T-cell (primary cell): Measurements from ENCODE around the gene RNASE8. TPM values are rescaled to one million over a fixed set of nuclear protein-coding genes. Genes with fewer than 3 reads are reported as not detected.

ENCODE experiments used
- ATAC-seq, 4 experiments: fragments of 200-7000 bp in 3 of 4; fragments of 150-1000 bp in 1 of 4; cut with Tn5 transposase; replicated peaks in 1 of 4; 1 replicate in 3 of 4; 2 replicates in 1 of 4; pipeline ENCODE4 v1.10.0; 2021; ENCODE audit warnings: moderate library complexity in 3 of 4, mild to moderate bottlenecking in 2 of 4, moderate number of reproducible peaks in 1 of 4
- CTCF ChIA-PET, 2 donors: fragments of 300-600 bp; sonication (Branson Sonifier 250); formaldehyde crosslinking; loops; one replicate each; lab custom pipeline; 2022; ENCODE audit warnings: antibody characterized with exemption in 2 of 2; lab: Charles Lee
- POLR2A ChIA-PET, 2 donors: fragments of 300-600 bp; sonication (Branson Sonifier 250); formaldehyde crosslinking; loops; one replicate each; lab custom pipeline; 2022; ENCODE audit warnings: antibody characterized with exemption in 2 of 2; lab: Charles Lee
- DNase-seq, 35 experiments: peaks; one replicate each; pipeline versions ENCODE4 v3.0.0 to v3.0.0-alpha.2; 2013 to 2023
- H3K27ac ChIP-seq: one replicate; pipeline ENCODE4 v1.5.1; 2013; ENCODE audit warnings: low read length
- H3K27me3 ChIP-seq, 2 experiments: replicated peaks in 1 of 2; 1 replicate in 1 of 2; 2 replicates in 1 of 2; pipeline versions ENCODE4 v1.6.1 to v1.7.0; 2013; ENCODE audit warnings: low read length in 1 of 2, mixed read lengths in 1 of 2; ENCODE audit not compliant: control insufficient read depth in 2 of 2, insufficient read depth in 2 of 2; ENCODE audit errors: extremely low read depth in 1 of 2
- H3K36me3 ChIP-seq, 2 donors: 1 replicate in 1 of 2; 2 replicates in 1 of 2; pipeline versions ENCODE4 v1.6.1 to v1.7.0; 2013; ENCODE audit warnings: low read length in 1 of 2; ENCODE audit not compliant: control insufficient read depth in 2 of 2, insufficient read depth in 1 of 2; ENCODE audit errors: extremely low read depth in 1 of 2
- H3K4me1 ChIP-seq, 2 experiments: 1 replicate in 1 of 2; 2 replicates in 1 of 2; pipeline versions ENCODE4 v1.6.1 to v1.7.0; 2013; ENCODE audit warnings: low read length in 2 of 2, mixed read lengths in 1 of 2; ENCODE audit not compliant: insufficient read depth in 2 of 2, control insufficient read depth in 1 of 2; ENCODE audit errors: extremely low read depth in 1 of 2
- H3K4me3 ChIP-seq, 2 donors: 1 replicate in 1 of 2; 2 replicates in 1 of 2; pipeline versions ENCODE4 v1.5.1 to v1.7.0; 2013; ENCODE audit warnings: mild to moderate bottlenecking in 2 of 2, low read length in 1 of 2, moderate library complexity in 1 of 2; ENCODE audit not compliant: control insufficient read depth in 1 of 2; ENCODE audit errors: extremely low read depth in 1 of 2
- H3K9me3 ChIP-seq: 2 replicates; pipeline ENCODE4 v1.7.0; 2013
- H3K27ac Mint-ChIP-seq, 2 donors: one replicate each; pipeline ENCODE4 v1.8.0; 2020 to 2021; ENCODE audit warnings: mild to moderate bottlenecking in 2 of 2, mixed read lengths in 2 of 2
- H3K27me3 Mint-ChIP-seq, 2 donors: one replicate each; pipeline ENCODE4 v1.8.0; 2021 to 2022; ENCODE audit warnings: mixed read lengths in 2 of 2
- H3K36me3 Mint-ChIP-seq: one replicate; pipeline ENCODE4 v1.8.0; 2021; ENCODE audit warnings: mixed read lengths
- H3K4me1 Mint-ChIP-seq, 3 donors: one replicate each; pipeline ENCODE4 v1.8.0; 2020 to 2022; ENCODE audit warnings: mixed read lengths in 3 of 3, mild to moderate bottlenecking in 1 of 3
- H3K4me3 Mint-ChIP-seq, 3 donors: one replicate each; pipeline ENCODE4 v1.8.0; 2020 to 2022; ENCODE audit warnings: mild to moderate bottlenecking in 3 of 3, mixed read lengths in 3 of 3, moderate library complexity in 3 of 3
- H3K9me3 Mint-ChIP-seq, 3 donors: one replicate each; pipeline ENCODE4 v1.8.0; 2020 to 2022; ENCODE audit warnings: mixed read lengths in 3 of 3
- WGBS: methylation state at CpG from one replicate; pipeline ENCODE4 v1.1.5; 2013; ENCODE audit warnings: missing lambda C conversion rate; ENCODE audit not compliant: insufficient coverage; 5-methylcytosine and 5-hydroxymethylcytosine counted together
- total RNA-seq, 35 experiments: library from RNA in 6 of 35; stranded (reverse) in 6 of 35; fragments of 120-200 nt in 1 of 35; gene quantifications; one replicate each; pipeline versions ENCODE4 v1.2.1 to v1.2.4 and lab custom pipeline; 2013 to 2026

Gene RNASE8
- total RNA-seq, 5 donors from 2014 or later (not counting 1 experiment from before 2014, with no cell fraction given): not detected

GRCh38 chr14:21016413-21017190 is 41.0 kb upstream of the RNASE8 start:
- ATAC-seq (no peak), DNase-seq (no peak)
- WGBS: 66% methylated on average over 3 of the region's 9 CpGs
- H3K4me1 ChIP-seq: no peaks in the 10 kb centered on the region
- H3K4me3 ChIP-seq: no peak overlapping the region
- Mint-ChIP-seq H3K27ac (no peak overlapping the region), H3K9me3 (no peaks in the 10 kb centered on the region), H3K27me3 (peaks cover 13 to 19% of the 10 kb centered on the region in 2 donors), H3K36me3 (peaks cover 31% of the 10 kb centered on the region), H3K4me1 (no peaks in the 10 kb centered on the region), H3K4me3 (no peak overlapping the region)
- peaks cover 0 to 9% of the 10 kb centered on the region in 2 experiments for H3K27me3 ChIP-seq
- peaks cover 5 to 12% of the 10 kb centered on the region in 2 donors for H3K36me3 ChIP-seq
- H3K9me3 ChIP-seq: no peaks in the 10 kb centered on the region
- CTCF ChIA-PET: interaction anchor here (0.6 to 5.5 kb wide), 13 partner anchors 9 to 537 kb away, joined by 3 to 53 read pairs (median 5); partner anchors contain the start of gene RNASE7 (in 1 of the 2)
- POLR2A ChIA-PET: no interaction called here
- H3K27ac ChIP-seq: no peak overlapping the region

DNA sequence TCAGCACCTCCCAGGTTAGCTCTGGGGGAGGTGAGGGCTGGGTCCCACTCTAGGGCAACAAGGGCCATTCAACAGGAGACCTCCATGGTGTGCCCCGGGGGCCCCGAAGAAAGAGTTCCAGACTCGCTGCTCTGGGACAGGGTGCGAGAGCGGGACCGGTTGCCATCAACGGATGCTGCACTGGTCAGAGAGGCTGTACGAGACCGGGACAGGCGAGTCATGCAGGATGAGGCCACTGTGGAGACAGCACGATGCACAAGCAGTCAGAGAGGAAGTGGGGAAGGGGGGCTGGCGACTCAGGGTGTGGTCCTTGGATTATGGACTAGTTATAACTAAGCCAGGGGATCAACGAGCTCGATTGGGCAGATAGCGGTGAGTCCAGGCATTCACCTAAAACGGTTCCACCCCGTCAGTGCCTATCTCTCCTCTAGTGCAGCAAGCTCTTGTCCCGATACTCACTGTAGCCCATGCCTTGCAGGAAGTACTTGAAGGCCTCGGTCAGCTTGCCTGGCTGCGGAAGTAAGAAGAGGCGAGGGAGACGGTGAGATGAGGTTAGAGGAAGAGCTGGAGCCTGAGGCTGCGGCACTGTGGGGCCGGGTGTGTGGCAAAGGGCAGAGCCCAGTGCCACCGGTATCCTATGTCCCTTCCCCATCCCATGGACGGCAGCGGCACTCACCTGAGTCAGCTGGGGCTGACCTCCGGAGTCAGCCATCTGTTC is 39.9 kb upstream of the RNASE8 start:
- ChIA-PET CTCF (interaction anchor here (1.1 to 5.5 kb wide), 4 partner anchors 23 to 86 kb away, joined by 3 to 53 read pairs (median 28); partner anchors contain the start of gene RNASE7 (in 1 of the 2)), POLR2A (interaction anchor here in 1 of 2 donors (1.0 kb wide), 1 partner anchor 62 kb away, joined by 3 read pairs; no protein-coding TSS in a partner anchor)
- DNase-seq: no peak
- 95% methylated on average over 13 of the region's 28 CpGs for WGBS
- Mint-ChIP-seq H3K9me3 (no peaks in the 10 kb centered on the region), H3K36me3 (peaks cover 35% of the 10 kb centered on the region), H3K27me3 (peaks cover 4 to 10% of the 10 kb centered on the region in 2 donors), H3K4me3 (no peak overlapping the region), H3K4me1 (peaks cover 0 to 6% (median 2%) of the 10 kb centered on the region in 3 donors), H3K27ac (no peak overlapping the region)
- Histone ChIP-seq H3K4me1 (no peaks in the 10 kb centered on the region), H3K27ac (no peak overlapping the region), H3K4me3 (no peak overlapping the region), H3K9me3 (no peaks in the 10 kb centered on the region), H3K36me3 (peaks cover 5 to 12% of the 10 kb centered on the region in 2 donors), H3K27me3 (peaks cover 0 to 5% of the 10 kb centered on the region in 2 experiments)
- no peak for ATAC-seq

DNA sequence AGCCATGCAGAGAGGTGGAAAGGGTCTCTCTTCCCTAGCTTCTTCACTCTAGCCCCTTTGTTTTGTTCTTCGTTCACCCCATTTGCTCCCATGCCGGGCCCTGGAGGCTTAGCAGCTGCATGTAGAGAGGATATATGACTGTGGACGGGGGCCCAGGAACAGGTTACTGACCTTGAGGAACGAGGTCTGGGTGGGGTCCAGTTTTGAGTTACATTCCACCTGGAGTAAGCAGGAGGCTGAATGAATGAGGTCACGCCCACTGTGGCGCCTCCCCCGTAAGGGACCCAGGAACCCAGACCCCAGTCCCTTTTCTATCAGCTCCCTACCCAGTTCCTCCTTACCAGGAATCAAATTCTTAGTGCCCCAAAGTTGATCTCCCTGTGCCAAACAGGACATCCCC is 39.3 kb upstream of the RNASE8 start:
- ChIA-PET CTCF (interaction anchor here (1.8 to 5.5 kb wide), 3 partner anchors 22 to 85 kb away, joined by 9 to 53 read pairs (median 47); partner anchors contain the start of gene RNASE7 (in 1 of the 2)), POLR2A (interaction anchor here in 1 of 2 donors (1.0 kb wide), 1 partner anchor 61 kb away, joined by 3 read pairs; no protein-coding TSS in a partner anchor)
- Mint-ChIP-seq H3K36me3 (peaks cover 35% of the 10 kb centered on the region), H3K9me3 (no peaks in the 10 kb centered on the region), H3K4me3 (no peak overlapping the region), H3K4me1 (peaks cover 5 to 12% (median 8%) of the 10 kb centered on the region in 3 donors), H3K27ac (no peak overlapping the region), H3K27me3 (peaks cover 0 to 8% of the 10 kb centered on the region in 2 donors)
- WGBS: 90% methylated on average over 3 of the region's 7 CpGs
- ATAC-seq (no peak), DNase-seq (no peak)
- Histone ChIP-seq H3K4me3 (no peak overlapping the region), H3K4me1 (peaks cover 0 to 5% of the 10 kb centered on the region in 2 experiments), H3K9me3 (no peaks in the 10 kb centered on the region), H3K27me3 (peaks cover 0 to 8% of the 10 kb centered on the region in 2 experiments), H3K36me3 (peaks cover 5 to 12% of the 10 kb centered on the region in 2 donors), H3K27ac (no peak overlapping the region)

DNA sequence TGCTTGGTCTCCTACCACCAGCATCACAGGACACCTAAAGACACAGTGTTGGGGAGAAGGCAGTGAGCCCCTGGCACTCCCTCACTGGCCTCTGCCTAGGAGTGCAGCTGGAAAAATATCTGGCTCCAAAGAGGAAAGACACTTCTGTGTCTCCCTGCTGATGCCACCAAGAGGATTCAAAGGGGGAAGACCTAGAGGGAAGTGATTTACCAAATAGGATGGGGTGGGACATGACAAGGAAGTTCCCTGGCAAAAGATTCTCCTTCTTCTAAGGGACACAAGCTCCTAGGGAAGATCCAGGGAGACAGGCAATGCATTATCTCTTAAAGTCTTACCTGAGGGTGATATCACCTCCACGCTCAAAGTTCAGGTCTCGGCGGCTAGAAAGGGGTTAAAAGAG is 38.8 kb upstream of the RNASE8 start:
- H3K4me3 ChIP-seq: no peak overlapping the region
- Mint-ChIP-seq H3K9me3 (no peaks in the 10 kb centered on the region), H3K4me1 (peaks cover 10 to 17% (median 11%) of the 10 kb centered on the region in 3 donors), H3K4me3 (no peak overlapping the region), H3K27ac (no peak overlapping the region), H3K36me3 (peaks cover 35% of the 10 kb centered on the region), H3K27me3 (peaks cover 0 to 7% of the 10 kb centered on the region in 2 donors)
- ATAC-seq: no peak
- POLR2A ChIA-PET: no interaction called here
- WGBS: no CpG with 5 or more reads among the region's 3 CpGs
- H3K4me1 ChIP-seq: peaks cover 0 to 10% of the 10 kb centered on the region in 2 experiments
- CTCF ChIA-PET: interaction anchor here (0.5 to 4.6 kb wide), 3 partner anchors 21 to 45 kb away, joined by 3 to 53 read pairs (median 5); partner anchors contain the start of gene RNASE7 (in 1 of the 2)
- H3K9me3 ChIP-seq: no peaks in the 10 kb centered on the region
- H3K27me3 ChIP-seq: peaks cover 0 to 9% of the 10 kb centered on the region in 2 experiments
- H3K36me3 ChIP-seq: peaks cover 5 to 12% of the 10 kb centered on the region in 2 donors
- no peak for DNase-seq
- no peak overlapping the region for H3K27ac ChIP-seq

DNA sequence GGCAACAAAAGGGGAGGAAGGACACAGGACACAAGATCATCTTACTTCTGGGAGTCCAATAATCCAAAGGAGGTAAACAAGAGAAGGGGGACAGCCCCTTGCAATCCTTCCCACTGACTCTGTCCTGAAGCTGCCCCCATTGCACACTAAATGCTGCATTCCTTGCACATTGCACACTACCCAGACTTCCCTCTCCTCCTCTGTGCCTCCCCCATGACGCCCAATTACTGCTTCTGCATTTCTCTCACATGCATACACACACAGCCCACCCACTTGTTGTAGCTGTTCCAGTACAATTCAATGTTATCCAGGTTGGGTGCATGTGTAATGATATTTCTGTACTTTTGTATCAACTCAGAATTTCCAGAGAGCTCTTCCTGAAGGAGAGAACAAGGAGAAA is 38.3 kb upstream of the RNASE8 start:
- peak overlapping the region in 1 of 2 donors; percentile 6 for H3K27ac Mint-ChIP-seq
- H3K9me3 ChIP-seq: no peaks in the 10 kb centered on the region
- no peak overlapping the region for H3K4me3 Mint-ChIP-seq
- ChIA-PET POLR2A (interaction anchor here (0.5 to 0.6 kb wide), 2 partner anchors 11 to 85 kb away, joined by 3 read pairs; no protein-coding TSS in a partner anchor), CTCF (interaction anchor here (0.6 to 1.2 kb wide), 5 partner anchors 9 to 508 kb away, joined by 3 to 4 read pairs (median 3); no protein-coding TSS in a partner anchor)
- H3K4me3 ChIP-seq: no peak overlapping the region
- WGBS: no CpG with 5 or more reads among the region's 1 CpG
- peaks cover 5 to 12% of the 10 kb centered on the region in 2 donors for H3K36me3 ChIP-seq
- H3K4me1 ChIP-seq: peaks cover 3 to 16% of the 10 kb centered on the region in 2 experiments
- H3K4me1 Mint-ChIP-seq: peaks cover 15 to 23% (median 17%) of the 10 kb centered on the region in 3 donors
- H3K27me3 ChIP-seq: peaks cover 3 to 12% of the 10 kb centered on the region in 2 experiments
- H3K9me3 Mint-ChIP-seq: no peaks in the 10 kb centered on the region
- peaks cover 0 to 3% of the 10 kb centered on the region in 2 donors for H3K27me3 Mint-ChIP-seq
- H3K27ac ChIP-seq: no peak overlapping the region
- peaks cover 35% of the 10 kb centered on the region for H3K36me3 Mint-ChIP-seq
- DNase-seq: no peak
- no peak for ATAC-seq
